Fibroblast of mammary gland (primary cell): ENCODE results near the gene CD164L2.

Experiments used
- DNase-seq: peaks from one replicate; pipeline ENCODE4 v3.0.0-alpha.2; 2010; ENCODE audit warnings: low read depth
- H3K4me3 ChIP-seq: 2 replicates; pipeline ENCODE4 v1.5.1; 2011; ENCODE audit warnings: low read depth, mild to moderate bottlenecking, low read length, moderate library complexity; ENCODE audit not compliant: control insufficient read depth
- TF ChIP-seq, protein P1 (sequence below): conservative IDR thresholded peaks from 2 replicates; pipeline ENCODE4 v1.5.1; 2011; ENCODE audit warnings: low read depth, low read length, inconsistent platforms; ENCODE audit not compliant: control insufficient read depth, insufficient read depth

The CD164L2 gene

DNA sequence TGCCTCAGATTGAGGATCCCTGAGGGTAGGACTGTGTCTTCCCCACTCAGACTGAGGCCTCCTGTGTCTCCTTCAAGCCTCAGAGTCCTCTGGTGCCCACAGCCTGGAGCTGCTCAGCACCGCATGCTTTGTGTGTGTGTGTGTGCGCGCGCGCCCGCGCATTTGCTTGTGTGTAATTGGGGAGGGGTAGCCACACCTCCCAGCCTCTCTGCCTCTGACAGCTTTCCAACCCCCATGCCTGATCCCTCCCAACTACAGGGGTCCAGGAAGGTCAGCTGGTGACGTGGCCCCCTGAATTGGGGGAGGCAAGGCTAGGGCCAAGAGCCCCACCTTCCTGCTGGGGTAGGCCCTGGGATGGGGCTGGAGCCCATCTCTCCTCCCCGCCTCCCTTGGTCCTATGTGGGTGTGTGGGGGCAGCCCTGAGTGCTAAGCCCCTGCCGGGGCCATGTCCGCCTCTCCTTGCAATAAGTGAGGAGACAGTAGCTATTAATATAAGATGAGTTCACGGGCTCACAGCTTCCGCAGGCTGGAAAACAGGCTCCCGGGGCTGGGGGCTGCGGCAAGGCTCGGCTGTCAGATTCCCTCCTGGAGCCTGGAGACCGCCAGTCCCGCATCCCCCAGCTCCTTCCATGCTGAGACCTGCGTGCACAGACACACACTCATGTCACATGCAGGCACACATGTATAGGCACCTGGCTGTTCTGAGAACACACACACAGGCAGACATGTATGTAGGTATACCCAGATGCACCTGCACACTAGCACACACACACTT lies 16.3 kb upstream of the CD164L2 start:
- no peak overlapping the region for H3K4me3 ChIP-seq
- DNase-seq, result no peak
- TF ChIP-seq, protein P1, sequence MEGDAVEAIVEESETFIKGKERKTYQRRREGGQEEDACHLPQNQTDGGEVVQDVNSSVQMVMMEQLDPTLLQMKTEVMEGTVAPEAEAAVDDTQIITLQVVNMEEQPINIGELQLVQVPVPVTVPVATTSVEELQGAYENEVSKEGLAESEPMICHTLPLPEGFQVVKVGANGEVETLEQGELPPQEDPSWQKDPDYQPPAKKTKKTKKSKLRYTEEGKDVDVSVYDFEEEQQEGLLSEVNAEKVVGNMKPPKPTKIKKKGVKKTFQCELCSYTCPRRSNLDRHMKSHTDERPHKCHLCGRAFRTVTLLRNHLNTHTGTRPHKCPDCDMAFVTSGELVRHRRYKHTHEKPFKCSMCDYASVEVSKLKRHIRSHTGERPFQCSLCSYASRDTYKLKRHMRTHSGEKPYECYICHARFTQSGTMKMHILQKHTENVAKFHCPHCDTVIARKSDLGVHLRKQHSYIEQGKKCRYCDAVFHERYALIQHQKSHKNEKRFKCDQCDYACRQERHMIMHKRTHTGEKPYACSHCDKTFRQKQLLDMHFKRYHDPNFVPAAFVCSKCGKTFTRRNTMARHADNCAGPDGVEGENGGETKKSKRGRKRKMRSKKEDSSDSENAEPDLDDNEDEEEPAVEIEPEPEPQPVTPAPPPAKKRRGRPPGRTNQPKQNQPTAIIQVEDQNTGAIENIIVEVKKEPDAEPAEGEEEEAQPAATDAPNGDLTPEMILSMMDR, result no peak

DNA sequence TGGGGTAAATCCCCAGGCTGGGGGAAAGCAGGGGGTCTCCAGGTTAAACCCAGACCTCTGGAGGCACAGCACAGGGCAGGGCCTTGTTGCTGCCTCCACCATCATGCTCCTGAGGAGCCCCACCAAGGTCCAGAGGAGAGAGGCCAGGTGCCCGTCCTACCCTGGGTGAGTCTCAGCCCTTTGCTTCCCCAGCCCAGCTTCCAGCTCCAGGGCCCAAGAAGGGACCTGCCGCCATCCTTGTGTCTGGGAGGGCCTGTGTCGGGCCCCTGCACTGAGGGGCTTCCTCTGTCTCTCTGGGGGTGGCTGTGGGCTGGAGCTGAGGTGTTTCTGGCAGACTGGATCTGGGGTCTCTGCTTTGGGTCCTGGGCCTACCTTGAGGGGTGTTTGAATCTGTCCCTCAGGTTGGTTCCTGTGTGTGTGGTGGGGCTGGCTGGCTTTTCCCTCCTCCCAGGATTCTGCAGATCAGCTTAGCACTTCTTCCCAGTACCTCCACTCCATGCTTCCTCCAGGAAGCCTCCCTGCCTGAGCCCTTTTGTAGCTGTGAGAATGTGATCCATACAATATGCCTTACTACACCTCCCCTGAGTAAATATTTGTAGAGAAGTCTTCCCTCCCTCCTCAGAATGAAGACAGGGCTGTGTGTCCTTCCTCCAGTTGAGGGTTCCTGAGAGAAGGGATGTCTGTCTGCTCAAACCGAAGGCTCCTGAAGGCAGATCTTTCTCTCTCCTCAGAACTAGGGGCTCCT lies 15.4 kb upstream of the CD164L2 start:
- DNase-seq, result no peak
- H3K4me3 ChIP-seq, result no peak overlapping the region
- TF ChIP-seq, protein P1, result no peak

DNA sequence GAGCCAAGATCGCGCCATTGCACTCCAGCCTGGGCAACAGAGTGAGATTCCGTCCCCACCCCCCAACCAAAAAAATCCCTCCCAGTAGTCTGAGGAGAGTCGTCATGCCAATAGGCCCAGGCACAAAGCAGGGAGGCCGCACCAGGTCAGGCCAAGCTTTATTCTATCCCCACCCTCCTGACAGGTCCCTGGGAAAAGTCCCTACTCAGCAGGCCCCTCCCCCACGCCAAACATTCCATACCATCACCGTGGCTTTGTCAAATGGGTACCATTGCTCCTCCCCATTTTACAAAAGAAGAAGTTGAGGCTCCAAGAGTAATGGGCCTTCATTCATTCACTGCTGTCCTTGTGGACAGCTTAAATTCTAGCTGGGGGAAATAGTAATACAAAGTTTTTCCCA lies 14.6 kb upstream of the CD164L2 start:
- H3K4me3 ChIP-seq, result no peak overlapping the region
- TF ChIP-seq, protein P1, result no peak
- no peak for DNase-seq

DNA sequence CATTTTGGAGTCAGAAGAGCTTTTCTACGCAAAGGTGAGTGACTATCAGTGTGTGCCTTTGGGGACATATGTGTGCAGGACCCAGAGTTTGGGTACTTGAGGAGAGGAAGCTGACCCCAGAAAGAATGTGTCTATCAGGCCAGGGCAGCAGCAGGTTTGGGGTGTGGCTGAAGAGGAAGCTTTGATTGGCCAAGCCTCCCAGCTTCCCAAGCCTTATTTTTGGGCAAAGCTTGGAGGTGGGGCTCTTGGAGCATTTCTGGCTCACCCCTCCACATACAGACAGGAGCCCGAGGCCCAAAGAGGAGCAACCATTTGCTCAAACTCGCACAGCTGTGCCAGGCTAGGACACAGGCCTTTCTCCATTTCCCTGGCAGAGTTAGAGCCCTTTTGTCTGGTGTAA lies 14.0 kb upstream of the CD164L2 start:
- TF ChIP-seq, protein P1, result no peak
- H3K4me3 ChIP-seq, result no peak overlapping the region
- no peak for DNase-seq

DNA sequence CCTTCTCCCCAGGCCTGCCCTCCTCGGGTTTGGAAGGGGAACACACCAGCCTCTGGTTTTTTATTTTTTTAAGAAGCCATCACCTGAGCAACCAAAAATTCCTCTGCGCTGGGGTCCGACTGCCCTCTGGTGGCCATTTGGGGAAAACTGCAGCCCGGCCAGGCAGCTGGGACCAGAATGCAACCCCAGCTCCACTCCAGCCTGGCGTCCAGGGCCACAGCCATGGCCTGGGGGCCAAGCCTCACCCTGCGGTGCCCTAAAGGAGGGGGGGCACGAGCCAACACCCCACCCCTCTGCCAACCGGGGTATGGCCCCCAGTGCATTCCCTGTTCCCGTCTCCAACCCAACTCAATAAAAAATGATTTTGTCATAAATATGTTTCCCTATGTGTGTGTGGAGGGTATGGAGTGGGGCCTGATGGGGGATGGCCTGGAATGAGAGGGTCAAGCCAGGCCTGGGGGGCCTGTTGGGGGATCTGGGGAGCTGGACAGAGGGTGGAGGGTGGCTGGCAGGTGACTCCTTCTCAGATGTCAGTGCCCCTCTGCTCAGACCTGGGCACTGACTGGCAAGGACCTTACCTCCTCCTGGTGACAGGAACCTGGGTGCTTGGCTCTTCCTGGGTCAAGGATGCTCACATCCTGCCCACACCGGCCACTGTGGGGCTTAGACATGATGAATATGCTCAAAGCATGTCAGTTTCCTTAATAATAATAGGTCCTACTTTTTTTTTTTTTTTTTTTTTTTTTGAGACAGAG lies 12.5 kb upstream of the CD164L2 start:
- TF ChIP-seq, protein P1, result peak; percentile 84
- peak; percentile 64 for DNase-seq
- no peak overlapping the region for H3K4me3 ChIP-seq

DNA sequence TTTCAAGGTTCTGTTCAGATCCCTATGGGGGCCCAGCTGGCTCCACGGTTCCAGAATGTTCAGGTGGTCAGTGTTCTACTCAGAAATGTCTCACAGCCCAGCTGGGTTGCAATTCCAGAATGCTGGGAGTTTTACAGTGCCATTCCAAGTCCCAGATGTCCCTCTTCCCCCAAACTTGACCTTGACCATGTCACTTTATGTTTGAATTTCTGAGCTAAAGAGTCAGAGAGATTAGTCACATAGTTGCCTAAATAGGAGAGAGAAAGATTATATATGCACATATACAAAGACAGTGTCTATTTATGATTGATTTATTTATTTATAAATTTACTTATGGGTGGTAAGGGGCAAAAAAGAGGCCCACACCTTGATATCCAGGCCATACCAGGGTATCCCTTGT lies 11.8 kb upstream of the CD164L2 start:
- no peak for DNase-seq
- TF ChIP-seq, protein P1, result no peak
- H3K4me3 ChIP-seq, result no peak overlapping the region
